OCI-LY7 (cell line): ENCODE measurements around the gene SIGLEC9.

Experiments used
- CTCF ChIP-seq: fragments of 200-600 bp; sonication (generic); conservative IDR thresholded peaks from 2 replicates; pipeline ENCODE4 v1.5.1; 2014; ENCODE audit warnings: mild to moderate bottlenecking, antibody characterized with exemption, low read length, moderate library complexity, mixed read lengths
- EZH2phosphoT487 ChIP-seq: fragments of 200-600 bp; sonication (generic); IDR thresholded peaks from 2 replicates; pipeline ENCODE4 v1.6.1; 2018; ENCODE audit warnings: low read depth, borderline replicate concordance, mild to moderate bottlenecking, mixed run types, antibody characterized with exemption, low read length, moderate library complexity, mixed read lengths

GRCh38 chr19:51084505-51084904, 40.2 kb upstream of the SIGLEC9 start:
- TF ChIP-seq CTCF (no peak), EZH2phosphoT487 (no peak)
